Activated CD4-positive, CD25-positive, alpha-beta regulatory T cell (primary cell): ENCODE results near the gene DNAJC18.

Experiments used
- DNase-seq, 4 experiments: peaks; one replicate each; lab custom pipeline; 2025; lab: John Stamatoyannopoulos, UW

Gene DNAJC18

GRCh38 chr5:139368613-139369012, 70.7 kb downstream of the DNAJC18 start:
- DNase-seq, result no peak

GRCh38 chr5:139364466-139364865, 74.9 kb downstream of the DNAJC18 start:
- DNase-seq, result no peak

- no peak for DNase-seq
These were observed 75.4 kb downstream of the DNAJC18 start for GRCh38 chr5:139363937-139364336.

- no peak for DNase-seq
These were observed 77.4 kb downstream of the DNAJC18 start for GRCh38 chr5:139361835-139362429.

- no peak for DNase-seq
These were observed 78.9 kb downstream of the DNAJC18 start for GRCh38 chr5:139360384-139360783.
